GM18507 (cell line): ENCODE data around the gene WSB1.
"Not testable (repeated sequence)": the region's sequence is repeated elsewhere in the genome, so short reads cannot be mapped to it uniquely, and the experiment has no call there.

Source experiments
- DNase-seq: peaks from one replicate; pipeline ENCODE4 v3.0.0; 2011; ENCODE audit warnings: low read depth; ENCODE audit not compliant: insufficient read length; ENCODE audit errors: extremely low spot score
- FAIRE-seq: peaks from 2 replicates; lab custom pipeline; 2011; peaks lifted over from hg19 to GRCh38; lab: Jason Lieb, UNC

Gene WSB1

GRCh38 chr17:27310565-27311110, 16.7 kb downstream of the WSB1 start:
- DNase-seq = no peak
- FAIRE-seq = no peak

- FAIRE-seq = no peak
Observed at GRCh38 chr17:27313301-27313700, 19.4 kb downstream of the WSB1 start.

GRCh38 chr17:27315322-27315721, 21.4 kb downstream of the WSB1 start:
- DNase-seq = no peak
- no peak for FAIRE-seq

More at GRCh38 chr17:27313301-27313700, 19.4 kb downstream of the WSB1 start:
- DNase-seq = no peak

- FAIRE-seq = no peak
- DNase-seq = no peak
Observed at GRCh38 chr17:27315796-27316465, 22.0 kb downstream of the WSB1 start.

GRCh38 chr17:27318228-27318627, 24.3 kb downstream of the WSB1 start:
- DNase-seq (no peak), FAIRE-seq (no peak)

- no peak for FAIRE-seq
Observed at GRCh38 chr17:27318633-27319032, 24.7 kb downstream of the WSB1 start.

GRCh38 chr17:27319541-27320221, 25.8 kb downstream of the WSB1 start:
- FAIRE-seq = no peak
- DNase-seq = no peak

More at GRCh38 chr17:27318633-27319032, 24.7 kb downstream of the WSB1 start:
- no peak for DNase-seq

GRCh38 chr17:27320222-27320560, 26.3 kb downstream of the WSB1 start:
- DNase-seq (no peak), FAIRE-seq (no peak)

- no peak for DNase-seq
- FAIRE-seq = no peak
Observed at GRCh38 chr17:27321372-27321771, 27.5 kb downstream of the WSB1 start.

- DNase-seq = no peak
Observed at GRCh38 chr17:27322026-27322425, 28.1 kb downstream of the WSB1 start.

GRCh38 chr17:27322690-27323508, 29.0 kb downstream of the WSB1 start:
- DNase-seq = no peak
- FAIRE-seq = no peak

More at GRCh38 chr17:27322026-27322425, 28.1 kb downstream of the WSB1 start:
- no peak for FAIRE-seq

- FAIRE-seq = no peak
- DNase-seq = no peak
Observed at GRCh38 chr17:27323538-27324215, 29.8 kb downstream of the WSB1 start.

GRCh38 chr17:27324771-27325339, 30.9 kb downstream of the WSB1 start:
- DNase-seq (no peak), FAIRE-seq (no peak)

GRCh38 chr17:27326051-27326450, 32.1 kb downstream of the WSB1 start:
- no peak for FAIRE-seq
- no peak for DNase-seq

GRCh38 chr17:27326585-27326984, 32.7 kb downstream of the WSB1 start:
- FAIRE-seq = no peak
- DNase-seq = no peak

GRCh38 chr17:27327397-27327796, 33.5 kb downstream of the WSB1 start:
- no peak for DNase-seq
- no peak for FAIRE-seq

- FAIRE-seq = no peak
Observed at GRCh38 chr17:27327871-27328270, 34.0 kb downstream of the WSB1 start.

GRCh38 chr17:27328686-27329085, 34.8 kb downstream of the WSB1 start:
- not testable (repeated sequence) for DNase-seq, FAIRE-seq

More at GRCh38 chr17:27327871-27328270, 34.0 kb downstream of the WSB1 start:
- DNase-seq = no peak

- no peak for DNase-seq
- no peak for FAIRE-seq
Observed at GRCh38 chr17:27329146-27329805, 35.4 kb downstream of the WSB1 start.
